Measurements from ENCODE around the gene ARMH3.

DNA sequence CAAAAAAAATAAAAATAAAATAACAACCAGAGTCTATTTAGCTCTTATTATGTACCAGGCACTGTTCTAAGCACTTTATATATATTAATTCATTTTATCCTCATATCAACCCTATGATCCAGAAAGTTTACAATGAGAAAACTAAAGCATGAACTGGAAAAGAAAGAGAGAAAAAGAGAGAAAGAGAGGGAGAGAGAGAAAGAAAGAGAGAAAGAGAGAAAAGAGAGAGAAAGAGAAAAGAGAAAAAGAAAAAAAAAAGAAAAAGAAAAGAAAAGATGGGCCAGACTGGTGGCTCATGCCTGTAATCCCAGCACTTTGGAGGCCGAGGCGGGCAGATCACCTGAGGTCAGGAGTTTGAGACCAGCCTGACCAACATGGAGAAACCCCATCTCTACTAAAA is 9.9 kb downstream of the ARMH3 start:
- TF ChIP-seq, protein P1, sequence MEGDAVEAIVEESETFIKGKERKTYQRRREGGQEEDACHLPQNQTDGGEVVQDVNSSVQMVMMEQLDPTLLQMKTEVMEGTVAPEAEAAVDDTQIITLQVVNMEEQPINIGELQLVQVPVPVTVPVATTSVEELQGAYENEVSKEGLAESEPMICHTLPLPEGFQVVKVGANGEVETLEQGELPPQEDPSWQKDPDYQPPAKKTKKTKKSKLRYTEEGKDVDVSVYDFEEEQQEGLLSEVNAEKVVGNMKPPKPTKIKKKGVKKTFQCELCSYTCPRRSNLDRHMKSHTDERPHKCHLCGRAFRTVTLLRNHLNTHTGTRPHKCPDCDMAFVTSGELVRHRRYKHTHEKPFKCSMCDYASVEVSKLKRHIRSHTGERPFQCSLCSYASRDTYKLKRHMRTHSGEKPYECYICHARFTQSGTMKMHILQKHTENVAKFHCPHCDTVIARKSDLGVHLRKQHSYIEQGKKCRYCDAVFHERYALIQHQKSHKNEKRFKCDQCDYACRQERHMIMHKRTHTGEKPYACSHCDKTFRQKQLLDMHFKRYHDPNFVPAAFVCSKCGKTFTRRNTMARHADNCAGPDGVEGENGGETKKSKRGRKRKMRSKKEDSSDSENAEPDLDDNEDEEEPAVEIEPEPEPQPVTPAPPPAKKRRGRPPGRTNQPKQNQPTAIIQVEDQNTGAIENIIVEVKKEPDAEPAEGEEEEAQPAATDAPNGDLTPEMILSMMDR (IDR thresholded peaks at IDR 0.05) = no peak
- no peak for TF ChIP-seq EP300 (IDR thresholded peaks at IDR 0.05)
- no peak for TF ChIP-seq POLR2A (IDR thresholded peaks at IDR 0.05)
- TF ChIP-seq POLR2AphosphoS5 (IDR thresholded peaks at IDR 0.05) = no peak

Data from stomach (tissue), 4 donors.